Measurements from ENCODE around the gene GPR87.

Gene GPR87

DNA sequence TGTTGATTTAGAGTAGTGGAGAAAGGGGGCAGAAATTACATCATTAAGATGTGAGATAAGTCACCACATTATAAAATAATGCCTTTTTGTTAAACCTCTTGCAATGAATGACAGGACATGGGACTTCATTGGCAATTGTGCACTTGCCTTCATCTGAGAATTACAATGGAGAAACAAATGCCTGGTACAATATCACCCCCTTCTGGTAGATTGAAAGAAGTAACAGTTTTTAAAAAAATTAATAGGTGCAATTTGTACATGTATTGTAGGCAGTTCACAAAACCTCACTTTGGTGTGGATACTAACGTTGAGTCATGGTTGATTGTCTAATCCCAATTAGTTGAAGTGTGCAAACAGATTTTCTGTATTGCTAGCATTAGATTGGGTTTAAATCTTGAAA, 33.7 kb downstream of the GPR87 start:
- DNase-seq, result peak; percentile 22 to 79 (median 56)

DNA sequence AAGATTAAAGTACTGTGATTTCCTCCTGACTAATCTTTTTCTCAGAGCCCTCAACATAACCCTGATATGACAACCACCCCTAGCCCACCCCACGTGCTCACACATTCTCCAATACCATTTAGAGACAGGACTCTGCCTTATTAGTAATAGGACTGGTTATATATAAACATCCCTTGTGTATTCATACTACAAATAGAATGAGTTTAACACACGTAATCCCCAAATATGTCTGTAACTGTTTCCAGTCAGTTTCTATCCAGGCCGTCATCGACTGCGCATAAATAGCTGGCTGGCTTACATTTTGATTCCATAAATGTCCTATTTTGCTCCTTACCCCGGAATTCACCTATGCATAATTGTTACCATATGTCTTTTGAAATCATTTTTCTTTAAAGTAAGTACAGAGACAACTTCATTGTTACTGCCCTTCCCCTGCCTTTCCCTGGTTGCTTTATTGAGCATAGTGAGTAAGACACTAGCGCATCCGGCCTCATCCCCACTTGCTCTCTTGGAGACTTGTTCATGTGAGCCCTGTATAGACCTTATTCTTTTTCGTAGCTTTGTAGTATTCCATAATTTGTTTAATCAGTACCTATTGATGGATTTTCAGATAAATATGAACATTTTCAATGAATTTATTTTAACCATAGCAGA, 34.8 kb downstream of the GPR87 start:
- no peak for DNase-seq

DNA sequence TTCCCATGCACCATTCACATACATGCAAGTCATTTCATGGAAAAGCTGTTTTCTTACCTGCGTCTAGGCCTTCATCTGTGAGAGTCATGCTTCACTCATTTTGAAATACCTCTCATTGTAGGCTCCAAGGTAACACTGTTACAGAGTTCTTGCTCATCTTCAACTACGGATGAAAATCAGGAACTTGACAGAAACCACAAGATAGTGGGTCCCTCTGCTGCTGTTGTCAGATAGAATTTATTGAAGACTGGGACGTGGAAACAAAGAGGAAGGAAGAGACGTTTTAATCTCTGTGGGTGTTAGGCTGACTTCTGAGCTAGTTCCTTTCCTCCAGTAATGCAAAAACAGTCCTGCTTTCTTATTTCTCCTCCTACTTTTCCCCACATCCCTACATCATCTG, 38.4 kb downstream of the GPR87 start, which contains the start of gene P2RY14:
Gene P2RY14, minus strand, starts transcription at position 313 of the 400 bp plus-strand sequence. CDS start 64,226 bp downstream, outside the sequence.
- DNase-seq, result peak; percentile 64 to 87 (median 75)

DNA sequence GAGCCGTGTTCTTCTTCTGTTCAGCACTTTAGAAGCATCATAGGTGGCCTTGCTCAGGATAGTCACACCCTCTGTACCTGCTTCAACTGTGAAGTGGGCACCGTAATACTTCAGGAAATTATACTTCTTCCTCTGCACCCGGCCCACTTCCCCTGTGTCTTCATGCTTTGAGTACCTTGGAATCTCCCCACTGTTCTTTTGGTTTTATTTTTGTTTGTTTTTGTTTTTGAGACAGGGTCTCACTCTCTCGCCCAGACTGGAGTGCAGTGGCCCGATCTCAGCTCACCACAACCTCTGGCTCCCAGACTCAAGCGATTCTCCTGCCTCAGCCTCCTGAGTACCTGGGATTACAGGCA, 40.0 kb downstream of the GPR87 start:
- no peak for DNase-seq

DNA sequence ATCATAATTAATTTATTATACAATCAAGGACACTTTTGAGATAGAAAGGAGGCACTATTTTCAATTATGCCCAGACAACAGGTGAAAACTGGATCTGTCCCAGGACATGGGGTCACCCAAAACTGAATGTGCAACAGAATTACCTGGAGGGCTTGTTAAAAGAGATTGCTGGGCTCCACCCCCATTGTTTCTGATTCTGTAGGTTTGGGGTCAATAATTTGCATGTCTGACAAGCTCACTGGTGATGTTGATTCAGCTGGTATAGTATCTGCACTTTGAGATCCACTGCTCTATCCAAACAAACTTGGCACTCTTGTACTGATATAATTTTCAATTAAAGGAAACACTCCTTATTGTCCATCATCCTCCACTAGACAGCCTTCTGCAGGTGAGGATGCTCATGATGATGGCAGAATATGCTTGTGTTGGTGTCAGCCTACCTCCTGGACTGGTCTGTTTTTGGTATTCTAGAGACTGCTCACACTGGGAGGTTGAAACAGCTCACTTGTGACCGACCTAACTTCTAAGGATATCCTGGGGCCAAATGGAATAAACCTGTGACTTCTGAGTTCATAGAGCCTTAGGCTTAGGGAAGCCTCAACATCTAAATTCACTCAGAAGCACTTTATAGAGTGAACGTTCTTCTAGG, 40.5 kb downstream of the GPR87 start:
- no peak for DNase-seq

DNA sequence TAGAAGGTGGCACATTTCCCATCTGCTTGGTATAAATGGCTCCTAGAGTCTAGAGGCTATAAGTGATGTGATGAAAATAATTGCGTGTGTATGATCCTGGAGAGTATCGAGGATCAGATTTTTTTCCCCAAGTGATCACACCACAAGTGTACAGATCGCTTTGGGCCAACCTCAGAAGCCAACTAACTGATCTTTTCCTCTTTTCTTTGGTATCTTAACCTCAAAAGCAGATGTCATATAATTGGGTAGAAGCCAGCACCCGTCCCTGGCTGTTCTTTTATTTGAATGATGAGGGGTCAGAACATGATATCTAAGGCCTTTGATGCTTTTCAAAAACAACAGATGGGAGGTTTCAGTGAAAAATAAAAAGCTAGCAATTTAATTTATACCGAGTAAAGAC, 41.5 kb downstream of the GPR87 start:
- no peak for DNase-seq

DNA sequence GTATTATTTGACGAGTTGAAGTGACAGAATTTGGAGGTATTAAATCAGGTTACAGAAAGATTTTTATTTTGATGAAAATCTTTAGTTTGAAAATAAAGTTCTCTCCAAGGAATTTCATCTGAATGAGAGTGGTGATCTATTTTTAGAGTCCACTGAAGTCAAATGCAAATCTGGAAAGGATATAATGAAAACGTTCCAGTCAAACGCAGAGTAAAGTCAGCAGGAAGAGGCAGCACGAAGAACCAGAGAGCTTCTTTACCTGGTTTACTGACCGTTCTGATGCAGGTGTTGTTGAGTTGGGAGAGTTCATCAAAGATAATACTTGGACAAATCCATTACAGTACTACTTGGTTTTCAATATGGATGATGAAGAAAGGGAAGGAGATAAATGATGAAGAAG, 47.0 kb downstream of the GPR87 start:
- DNase-seq, result no peak

DNA sequence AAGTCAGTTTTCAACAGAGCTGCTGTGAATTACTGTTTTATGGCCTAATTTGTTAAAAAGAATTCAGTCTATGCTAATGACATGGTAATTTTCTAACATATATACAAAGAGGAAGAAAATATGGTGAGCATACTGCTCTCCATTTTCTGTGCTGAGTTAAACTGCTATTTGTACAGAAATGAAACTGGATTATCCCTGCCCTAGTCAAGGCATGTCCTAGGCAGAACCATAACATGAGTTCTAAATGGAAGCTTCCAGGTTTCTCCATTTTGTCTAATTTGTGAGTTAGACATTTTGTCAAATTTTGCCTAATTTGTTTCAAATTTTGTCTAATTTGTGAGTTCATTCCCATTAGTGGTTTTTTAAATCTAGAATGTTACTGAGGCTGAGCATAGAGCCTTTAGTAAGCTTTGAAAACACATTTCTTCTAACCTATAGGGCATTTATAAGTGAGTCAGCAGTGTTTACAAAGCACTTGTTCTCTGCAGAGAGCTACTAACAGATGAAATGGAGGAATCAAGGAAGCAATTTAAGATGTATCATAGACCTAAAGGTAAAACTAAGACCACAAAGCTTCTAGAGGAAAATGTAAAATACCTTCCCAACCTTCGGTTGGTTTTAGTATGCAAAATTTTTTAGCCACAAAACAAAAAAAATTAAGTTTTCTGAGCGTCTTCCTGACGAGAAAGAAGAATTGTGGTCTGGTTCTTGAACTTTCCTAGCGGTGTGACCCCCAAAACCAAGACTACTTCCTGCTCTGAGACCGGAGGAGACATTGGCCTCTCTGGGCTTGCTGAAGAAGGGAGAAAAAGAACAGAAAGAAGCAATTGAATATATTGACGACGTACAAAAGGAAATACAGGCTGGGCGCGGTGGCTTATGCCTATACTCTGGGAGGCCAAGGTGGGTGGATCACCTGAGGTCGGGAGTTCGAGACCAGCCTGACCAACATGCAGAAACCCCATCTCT, 48.1 kb downstream of the GPR87 start:
- DNase-seq, result no peak

DNA sequence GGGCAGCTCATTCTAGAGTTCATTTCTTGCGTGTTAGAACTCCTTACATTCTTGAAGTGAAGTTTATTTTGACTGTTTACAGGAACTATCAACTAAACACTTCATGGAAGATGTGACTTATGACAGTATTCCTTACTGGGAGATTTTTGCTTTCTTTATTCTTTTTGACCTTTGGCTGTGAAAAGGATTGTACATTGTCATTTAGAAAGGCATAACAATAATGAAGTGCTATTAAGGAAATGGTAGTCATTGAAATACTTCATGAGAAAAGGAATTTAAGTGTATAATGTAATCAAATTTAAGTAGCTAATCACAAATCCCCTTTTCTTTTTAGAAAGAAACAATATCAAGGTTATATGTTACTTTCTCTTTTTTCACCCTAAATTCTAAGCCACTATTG, 49.6 kb downstream of the GPR87 start:
- DNase-seq, result no peak

DNA sequence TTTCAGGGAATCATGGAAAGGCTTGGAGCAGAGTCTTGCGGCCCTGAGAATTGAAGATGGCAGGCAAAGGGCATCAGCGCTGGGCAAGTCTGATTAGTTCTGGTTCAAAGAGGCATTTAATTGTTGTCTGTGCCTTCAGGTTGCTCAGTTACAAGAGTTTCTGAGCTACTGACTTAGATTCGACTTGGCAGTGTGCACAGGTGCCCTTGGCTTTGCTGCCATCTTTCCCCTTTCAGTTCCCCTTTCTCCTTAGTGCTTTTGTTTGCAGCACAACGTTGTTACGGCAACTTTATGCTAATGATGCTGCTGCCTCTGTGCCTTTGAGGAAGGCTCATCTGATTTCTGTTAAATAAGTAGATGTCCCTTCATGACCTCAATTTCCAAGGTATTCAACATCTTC, 50.8 kb downstream of the GPR87 start:
- peak; percentile 65 to 86 (median 80) for DNase-seq

DNA sequence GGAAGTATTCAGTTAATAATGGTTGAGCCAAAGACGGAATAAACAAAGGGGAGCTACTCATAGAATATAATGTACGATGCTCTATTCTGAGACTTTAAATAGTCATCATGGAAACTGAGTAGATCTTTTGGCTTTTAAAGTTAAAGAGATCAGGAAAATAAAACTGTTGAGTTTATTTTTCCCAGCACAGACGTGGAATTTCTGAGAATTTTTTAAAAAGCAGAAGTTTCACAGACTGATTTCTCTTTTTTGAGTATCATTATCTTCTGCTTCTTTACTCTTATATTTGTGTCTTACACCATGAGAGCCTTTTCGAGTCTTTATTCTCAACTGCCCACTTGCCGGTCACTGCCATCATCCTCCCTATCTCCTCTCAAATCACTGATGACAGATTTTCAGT, 51.5 kb downstream of the GPR87 start:
- DNase-seq, result peak in 2 of 4 experiments; percentile 11 to 27

DNA sequence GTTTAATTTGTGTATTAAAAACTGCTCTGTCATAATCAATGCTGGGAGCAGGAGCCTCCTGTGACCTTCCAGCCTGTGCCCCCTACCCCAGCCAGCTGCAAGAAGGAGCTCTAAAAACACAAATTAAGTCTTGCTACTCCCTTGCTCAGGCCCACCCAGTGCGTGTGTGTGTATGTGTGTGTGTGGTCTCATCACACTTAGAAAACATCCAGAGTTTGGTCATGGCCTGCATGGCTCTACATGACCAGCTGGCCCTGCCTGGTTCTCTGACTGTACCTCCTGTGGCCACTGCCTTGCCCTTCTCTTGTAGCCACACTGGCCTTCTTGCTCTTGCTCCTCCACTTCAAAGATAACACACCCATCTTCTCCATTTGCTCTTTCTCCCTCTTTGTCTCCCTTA, 52.0 kb downstream of the GPR87 start:
- DNase-seq, result no peak

DNA sequence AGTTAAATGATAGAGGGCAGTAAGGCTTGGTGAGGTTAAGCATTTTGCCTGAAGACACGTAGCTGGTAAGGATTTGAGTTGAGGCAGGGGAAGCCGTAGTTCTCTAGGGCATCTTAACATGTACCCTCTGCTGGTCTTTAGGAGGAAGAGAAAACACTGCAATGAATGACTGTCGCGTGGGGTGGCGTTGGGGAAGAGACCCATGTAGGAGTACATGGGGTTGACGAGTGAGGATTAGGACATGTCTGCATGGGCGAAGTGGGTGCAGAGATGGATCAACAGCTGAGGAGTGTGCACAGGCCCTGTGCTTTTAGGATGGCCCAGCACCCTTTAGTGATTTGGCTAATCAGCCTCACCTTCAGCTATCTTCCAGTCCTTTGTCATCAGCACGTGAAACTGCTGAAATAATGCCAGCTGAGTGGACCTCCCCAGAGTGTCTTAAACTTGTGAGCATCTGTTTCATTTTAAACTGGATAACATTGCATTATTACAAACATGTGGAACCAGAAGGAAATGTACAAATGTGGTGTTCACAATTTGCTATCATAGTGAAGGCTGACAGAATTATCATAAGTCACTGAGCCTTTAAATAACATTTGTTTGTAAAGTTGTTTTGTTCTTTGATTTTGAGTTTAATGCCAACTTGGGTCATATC, 53.6 kb downstream of the GPR87 start:
- DNase-seq, result peak in 2 of 4 experiments; percentile 20 to 22

DNA sequence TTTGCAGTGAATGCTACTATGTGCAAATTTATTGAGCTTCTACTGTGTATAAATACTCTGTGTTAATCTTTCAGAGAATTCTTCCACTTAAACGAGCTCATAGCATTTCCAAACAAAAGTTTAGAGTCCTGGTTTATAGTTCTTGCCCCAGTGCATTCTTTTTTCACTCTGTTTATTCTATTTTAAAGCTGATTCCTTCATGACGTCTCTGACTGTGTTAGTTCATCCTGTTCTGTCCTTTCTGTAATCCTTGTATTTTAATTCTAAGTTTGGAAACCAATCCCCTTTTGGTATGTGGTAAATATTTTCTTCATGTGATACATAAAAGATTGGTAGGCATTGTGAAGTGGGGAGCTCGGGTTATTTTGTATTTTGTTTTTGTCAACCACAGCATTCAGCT, 57.0 kb downstream of the GPR87 start:
- DNase-seq, result no peak

DNA sequence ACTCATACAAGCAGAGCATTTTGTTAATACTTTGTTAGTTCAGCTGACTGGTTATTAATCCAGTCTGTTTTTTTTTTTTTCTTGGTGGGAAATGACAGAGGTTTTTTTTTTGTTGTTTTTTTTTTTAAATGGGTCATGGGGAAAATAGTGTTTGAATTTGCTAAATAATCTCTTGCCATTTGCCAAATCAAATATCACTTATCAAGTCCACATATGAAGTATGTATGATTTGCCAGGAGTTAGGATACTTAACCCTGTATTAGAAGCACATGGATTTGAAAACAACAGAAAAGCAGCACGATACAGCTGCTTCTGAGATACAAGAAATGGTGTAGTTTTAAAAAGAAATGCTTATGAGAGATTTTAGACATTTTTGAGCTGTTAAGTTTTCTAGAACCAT, 59.9 kb downstream of the GPR87 start:
- no peak for DNase-seq

DNA sequence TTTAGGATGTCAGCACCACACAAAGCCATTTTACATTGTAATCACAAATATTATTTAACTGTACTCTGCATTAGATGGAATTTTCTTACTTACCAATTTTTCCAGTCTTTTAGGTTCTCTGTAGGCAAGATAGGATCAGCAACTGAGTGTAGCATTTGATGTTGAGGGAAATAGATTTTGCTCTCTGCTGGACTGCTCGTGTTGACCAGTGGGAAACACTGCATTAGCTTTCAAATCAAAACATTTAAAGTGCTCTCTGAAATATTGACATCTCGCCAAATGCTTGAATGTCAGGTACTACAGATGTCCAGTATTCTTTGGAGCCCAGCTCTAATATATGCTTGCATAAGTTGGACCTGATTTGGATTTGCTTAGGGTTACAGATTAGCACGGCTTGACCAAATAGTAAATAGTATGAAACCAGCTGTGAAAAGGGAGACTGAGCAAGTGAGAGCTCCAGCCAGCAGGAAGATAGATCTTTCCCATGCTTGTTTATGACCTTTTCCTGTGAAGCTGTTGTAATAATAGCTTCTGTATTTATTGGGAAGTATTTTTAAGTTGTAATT, 67.8 kb downstream of the GPR87 start:
- no peak for DNase-seq
